HL-60 (cell line): ENCODE data around the gene HBQ1.
A peak's percentile ranks its signal among the peaks of the same experiment; 100 is the strongest.
"Not testable (repeated sequence)": the region's sequence is repeated elsewhere in the genome, so short reads cannot be mapped to it uniquely, and the experiment has no call there.

Source experiments
- DNase-seq, 2 experiments: peaks; one replicate each; pipeline ENCODE4 v3.0.0-alpha.2; 2010 to 2020; ENCODE audit warnings: low read depth in 1 of 2, low spot score in 1 of 2
- H3K27ac ChIP-seq: fragments of 250-450 bp; sonication (Bioruptor Pico); replicated peaks from 2 replicates; pipeline ENCODE4 v1.5.1; 2020; ENCODE audit warnings: mild to moderate bottlenecking, moderate library complexity
- H3K27me3 ChIP-seq: fragments of 250-450 bp; sonication (Bioruptor Pico); 2 replicates; pipeline ENCODE4 v1.5.1; 2021; ENCODE audit warnings: mild to moderate bottlenecking, moderate library complexity; ENCODE audit not compliant: insufficient read depth, poor library complexity, severe bottlenecking
- H3K4me3 ChIP-seq: replicated peaks from 2 replicates; pipeline ENCODE4 v1.5.1; 2011; ENCODE audit warnings: mild to moderate bottlenecking, control low read depth, low read length; ENCODE audit not compliant: insufficient read depth
- CTCF ChIP-seq: IDR thresholded peaks from one replicate; pipeline ENCODE4 v1.5.1; 2011; ENCODE audit warnings: low read length, control low read depth, inconsistent platforms; ENCODE audit not compliant: insufficient read depth
- GABPA ChIP-seq: IDR thresholded peaks from 2 replicates; pipeline ENCODE4 v1.6.1; 2012; ENCODE audit warnings: low read depth
- POLR2AphosphoS5 ChIP-seq: IDR thresholded peaks from 2 replicates; pipeline ENCODE4 v1.6.1; 2012; ENCODE audit warnings: low read depth
- REST ChIP-seq: IDR thresholded peaks from 2 replicates; pipeline ENCODE4 v1.6.1; 2012; ENCODE audit warnings: low read depth; ENCODE audit not compliant: insufficient replicate concordance
- SPI1 ChIP-seq: IDR thresholded peaks from 2 replicates; pipeline ENCODE4 v1.6.1; 2012; ENCODE audit warnings: low read depth, mild to moderate bottlenecking, borderline replicate concordance

Gene HBQ1

GRCh38 chr16:209359-209758, 29.1 kb downstream of the HBQ1 start:
- H3K27ac ChIP-seq, H3K4me3 ChIP-seq, DNase-seq, H3K27me3 ChIP-seq: not testable (repeated sequence)

- not testable (repeated sequence) for H3K27ac ChIP-seq, H3K27me3 ChIP-seq, H3K4me3 ChIP-seq, DNase-seq
Measured at GRCh38 chr16:211631-212180, 31.4 kb downstream of the HBQ1 start.

GRCh38 chr16:212999-213398, 32.7 kb downstream of the HBQ1 start:
- no peak for TF ChIP-seq GABPA
- TF ChIP-seq CTCF = no peak
- TF ChIP-seq SPI1 = no peak
- no peak for TF ChIP-seq POLR2AphosphoS5
- no peak for TF ChIP-seq REST
- no peak for DNase-seq
- no peaks in the 10 kb centered on the region for H3K27me3 ChIP-seq
- H3K27ac ChIP-seq = no peak overlapping the region
- no peak overlapping the region for H3K4me3 ChIP-seq

- no peak overlapping the region for H3K4me3 ChIP-seq
- no peak for DNase-seq
- no peak overlapping the region for H3K27ac ChIP-seq
- no peaks in the 10 kb centered on the region for H3K27me3 ChIP-seq
- no peak for TF ChIP-seq CTCF
- TF ChIP-seq SPI1 = no peak
- no peak for TF ChIP-seq POLR2AphosphoS5
- no peak for TF ChIP-seq REST
Measured at GRCh38 chr16:220021-220420, 39.8 kb downstream of the HBQ1 start.

- DNase-seq = peak in 1 of 2 experiments; percentile 15
- H3K27ac ChIP-seq = peak overlapping the region; percentile 90
- H3K27me3 ChIP-seq = no peaks in the 10 kb centered on the region
- TF ChIP-seq POLR2AphosphoS5 = no peak
- no peak for TF ChIP-seq GABPA
- TF ChIP-seq SPI1 = no peak
- no peak for TF ChIP-seq REST
- TF ChIP-seq CTCF = no peak
- peak overlapping the region; percentile 94 for H3K4me3 ChIP-seq
Measured at GRCh38 chr16:228151-228851, 48.0 kb downstream of the HBQ1 start.
